ENCODE data around the gene SCAMP1. TPM values are rescaled to one million over a fixed set of nuclear protein-coding genes. Genes with fewer than 3 reads are reported as not detected.

SCAMP1 gene
- total RNA-seq, 2 donors from 2014 or later = 7.6 to 17.7 TPM

DNA sequence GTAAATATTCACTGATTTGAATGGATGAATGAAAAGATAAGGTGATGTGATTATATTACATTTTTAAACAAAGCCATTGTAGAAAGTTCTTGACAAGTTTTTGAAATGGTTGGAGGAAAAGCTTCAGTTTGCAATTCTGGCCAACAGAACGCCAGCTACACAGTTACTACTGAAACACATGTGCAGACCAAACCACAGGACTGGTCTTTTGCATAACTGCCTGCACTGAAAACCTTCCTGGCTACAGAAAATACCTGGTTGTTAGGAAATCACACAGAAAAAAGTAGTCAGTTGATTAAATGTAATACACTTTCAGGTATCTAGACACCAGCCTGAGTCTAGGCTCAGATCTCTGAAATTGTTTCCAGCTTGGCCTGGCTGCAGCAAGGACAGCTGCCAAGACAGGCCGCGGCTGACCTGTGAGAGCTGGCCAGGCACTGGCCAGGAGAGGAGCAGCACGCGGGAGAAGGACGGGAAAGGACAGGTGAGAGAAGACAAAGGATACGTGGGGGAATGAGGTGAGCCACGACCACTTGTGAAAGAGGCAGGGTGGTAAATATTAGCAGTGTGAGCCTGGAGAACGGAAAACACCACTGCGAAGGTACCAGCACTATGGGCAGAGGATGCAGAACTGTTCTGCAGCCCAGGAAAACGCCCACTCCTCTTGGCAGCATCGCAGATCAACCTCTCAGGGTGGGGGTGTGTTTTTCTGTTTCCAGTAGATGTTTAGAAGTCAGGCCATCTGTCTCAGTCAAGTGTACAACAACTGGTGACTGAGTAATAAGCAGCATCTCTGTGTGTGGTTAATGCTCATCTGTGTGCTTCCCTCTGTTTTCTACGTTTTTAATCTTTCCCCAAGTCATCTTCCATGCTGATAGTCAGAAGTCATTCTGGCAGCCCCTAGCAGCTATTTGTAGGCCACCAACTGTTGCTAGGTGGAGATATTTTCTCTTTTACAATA, 137.4 kb downstream of the SCAMP1 start:
- DNase-seq (ENCODE audit: low spot score in 2 of 2) (no peak), ATAC-seq (peak in 1 of 2 donors; percentile 47)
- Mint-ChIP-seq H3K36me3 (no peaks in the 10 kb centered on the region), H3K27ac (no peak overlapping the region), H3K9me3 (no peaks in the 10 kb centered on the region)

DNA sequence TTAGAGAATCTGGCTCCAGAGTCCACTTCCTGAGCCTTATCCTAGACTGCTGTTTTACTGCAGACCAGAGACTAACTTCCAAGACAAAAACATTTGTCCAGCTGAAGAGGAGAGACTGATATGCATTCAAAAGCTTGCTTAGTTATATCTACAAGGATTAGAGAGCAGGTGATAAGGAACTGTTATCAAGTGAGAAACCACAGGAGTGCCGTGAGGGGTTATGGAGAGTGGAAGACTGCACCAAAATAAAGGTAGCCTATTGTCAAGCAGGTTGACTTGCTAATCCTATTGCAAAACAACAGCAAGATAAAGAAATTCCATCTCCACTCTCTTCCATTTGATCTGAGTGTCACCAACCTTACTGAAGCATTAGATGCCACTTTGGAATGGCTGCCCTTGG, 139.1 kb downstream of the SCAMP1 start:
- Mint-ChIP-seq H3K36me3 (no peaks in the 10 kb centered on the region), H3K9me3 (no peaks in the 10 kb centered on the region), H3K27ac (no peak overlapping the region)
- no peak for ATAC-seq
- DNase-seq (ENCODE audit: low spot score in 2 of 2) = no peak

DNA sequence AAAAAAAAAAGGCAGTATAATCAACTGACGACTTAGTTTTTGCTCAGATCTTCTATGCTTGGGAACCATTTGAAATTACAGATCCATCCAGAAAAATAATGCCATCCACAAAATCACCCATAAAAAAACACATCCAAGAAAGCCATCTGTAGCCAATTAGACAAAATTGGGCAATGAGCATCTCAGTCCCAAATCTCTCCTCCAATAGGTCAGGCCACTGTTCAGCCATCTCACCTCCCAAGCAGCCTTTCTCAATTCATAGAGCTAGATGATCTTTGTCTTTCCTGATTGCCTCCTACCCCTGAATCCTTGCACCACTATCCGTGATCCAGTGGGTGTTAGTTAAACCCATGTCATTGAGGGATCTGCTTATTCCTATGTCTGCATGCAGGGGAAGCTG, 139.6 kb downstream of the SCAMP1 start:
- ATAC-seq (no peak), DNase-seq (ENCODE audit: low spot score in 2 of 2) (no peak)
- Mint-ChIP-seq H3K9me3 (no peaks in the 10 kb centered on the region), H3K36me3 (no peaks in the 10 kb centered on the region), H3K27ac (no peak overlapping the region)

DNA sequence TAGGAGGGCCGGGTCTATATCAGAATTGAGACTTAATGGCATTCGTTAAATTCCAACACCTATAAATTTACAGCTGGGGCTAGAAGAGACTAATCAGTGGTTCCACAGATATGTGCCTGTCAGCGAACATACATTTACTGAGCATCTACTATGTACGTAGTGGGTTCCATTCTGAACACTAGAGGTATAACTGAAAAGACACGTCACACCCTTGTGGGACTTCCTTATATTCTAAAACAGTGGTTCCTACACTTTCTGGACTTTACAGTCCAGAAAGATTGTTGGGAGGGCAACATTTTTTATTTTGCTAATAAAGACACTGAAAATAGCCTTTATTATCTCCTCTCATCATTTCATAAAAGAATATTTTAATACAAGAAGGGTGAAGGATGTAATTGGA, 140.5 kb downstream of the SCAMP1 start:
- DNase-seq (ENCODE audit: low spot score in 2 of 2) (no peak), ATAC-seq (no peak)
- no peaks in the 10 kb centered on the region for H3K36me3 Mint-ChIP-seq
- no peaks in the 10 kb centered on the region for H3K9me3 Mint-ChIP-seq
- no peak overlapping the region for H3K27ac Mint-ChIP-seq

DNA sequence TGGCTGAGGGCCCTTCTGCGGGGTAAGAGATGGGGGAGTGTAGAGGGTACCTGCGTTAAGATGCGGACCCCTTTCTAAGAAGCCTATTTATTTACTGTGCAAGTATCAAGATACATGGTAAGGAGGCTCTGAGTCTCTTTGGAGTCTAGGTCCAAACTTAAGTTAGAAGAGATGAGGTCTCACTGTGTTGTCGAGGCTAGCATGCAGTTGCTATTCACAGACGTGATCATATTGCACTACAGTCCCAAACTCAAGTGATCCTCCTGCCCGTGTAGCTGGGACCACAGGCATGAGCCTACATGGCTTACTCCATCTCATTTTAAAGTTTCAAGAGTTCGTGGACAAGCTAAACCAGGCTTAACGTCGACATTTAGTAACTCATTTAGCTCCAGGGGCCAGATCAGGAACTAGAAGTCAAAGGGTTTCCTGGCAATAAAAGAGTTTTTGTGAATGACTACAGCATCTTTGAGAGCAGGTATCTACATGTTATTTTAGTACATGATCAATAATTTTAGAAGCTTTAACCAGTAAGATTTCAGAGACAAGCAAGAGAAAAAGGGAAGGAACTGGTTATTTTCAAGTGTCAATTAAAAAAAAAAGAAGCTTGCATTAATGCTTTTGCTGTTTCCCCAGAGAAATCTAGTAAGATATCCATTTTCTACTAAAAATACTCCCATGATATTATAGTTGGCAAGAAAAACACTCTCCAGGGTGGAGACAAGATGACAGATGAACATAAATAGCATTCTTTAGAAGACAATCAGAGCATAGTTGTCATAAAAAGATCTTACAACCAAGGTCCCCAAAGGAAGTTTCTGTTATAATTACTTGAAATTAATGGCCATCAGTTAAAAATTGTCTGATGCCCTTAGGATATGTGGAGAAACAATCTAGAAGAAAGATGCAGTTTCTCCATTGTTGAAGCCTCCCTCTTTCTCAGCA, 141.3 kb downstream of the SCAMP1 start:
- H3K9me3 Mint-ChIP-seq = no peaks in the 10 kb centered on the region
- ATAC-seq (no peak), DNase-seq (ENCODE audit: low spot score in 2 of 2) (no peak)
- no peak overlapping the region for H3K27ac Mint-ChIP-seq
- no peaks in the 10 kb centered on the region for H3K36me3 Mint-ChIP-seq

DNA sequence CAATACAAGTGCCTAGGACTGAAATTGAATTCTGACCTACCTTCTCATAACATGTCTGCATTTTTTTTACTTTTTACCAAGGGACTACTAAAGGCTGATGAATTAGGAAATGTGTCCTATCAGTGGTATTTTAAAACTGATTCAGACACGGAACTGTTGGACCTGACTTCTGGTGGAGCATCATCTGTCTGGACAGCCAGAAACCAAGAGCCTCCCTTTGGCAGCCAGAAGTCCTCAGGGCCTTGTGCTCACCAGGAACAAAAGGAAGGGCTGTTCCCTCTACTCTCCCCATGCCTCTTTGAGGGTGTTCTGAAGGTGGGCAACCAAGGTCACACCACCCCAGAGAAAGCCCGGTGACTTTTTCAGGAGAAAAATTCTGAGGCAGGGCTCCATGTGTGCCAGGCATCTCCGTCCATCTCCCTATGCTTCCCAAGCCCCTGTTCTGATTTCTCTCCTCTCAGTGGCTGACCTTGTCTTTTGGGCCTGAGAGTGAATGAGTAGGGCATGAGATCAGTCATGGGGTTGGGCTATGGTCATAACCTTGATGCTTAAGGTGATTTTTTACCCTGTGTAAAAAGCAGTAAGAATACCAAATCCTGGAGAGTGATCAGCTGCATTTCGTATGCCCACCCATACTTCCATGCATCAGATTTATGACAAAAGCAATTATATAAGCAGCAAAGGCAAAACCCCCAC, 143.7 kb downstream of the SCAMP1 start:
- no peaks in the 10 kb centered on the region for H3K9me3 Mint-ChIP-seq

DNA sequence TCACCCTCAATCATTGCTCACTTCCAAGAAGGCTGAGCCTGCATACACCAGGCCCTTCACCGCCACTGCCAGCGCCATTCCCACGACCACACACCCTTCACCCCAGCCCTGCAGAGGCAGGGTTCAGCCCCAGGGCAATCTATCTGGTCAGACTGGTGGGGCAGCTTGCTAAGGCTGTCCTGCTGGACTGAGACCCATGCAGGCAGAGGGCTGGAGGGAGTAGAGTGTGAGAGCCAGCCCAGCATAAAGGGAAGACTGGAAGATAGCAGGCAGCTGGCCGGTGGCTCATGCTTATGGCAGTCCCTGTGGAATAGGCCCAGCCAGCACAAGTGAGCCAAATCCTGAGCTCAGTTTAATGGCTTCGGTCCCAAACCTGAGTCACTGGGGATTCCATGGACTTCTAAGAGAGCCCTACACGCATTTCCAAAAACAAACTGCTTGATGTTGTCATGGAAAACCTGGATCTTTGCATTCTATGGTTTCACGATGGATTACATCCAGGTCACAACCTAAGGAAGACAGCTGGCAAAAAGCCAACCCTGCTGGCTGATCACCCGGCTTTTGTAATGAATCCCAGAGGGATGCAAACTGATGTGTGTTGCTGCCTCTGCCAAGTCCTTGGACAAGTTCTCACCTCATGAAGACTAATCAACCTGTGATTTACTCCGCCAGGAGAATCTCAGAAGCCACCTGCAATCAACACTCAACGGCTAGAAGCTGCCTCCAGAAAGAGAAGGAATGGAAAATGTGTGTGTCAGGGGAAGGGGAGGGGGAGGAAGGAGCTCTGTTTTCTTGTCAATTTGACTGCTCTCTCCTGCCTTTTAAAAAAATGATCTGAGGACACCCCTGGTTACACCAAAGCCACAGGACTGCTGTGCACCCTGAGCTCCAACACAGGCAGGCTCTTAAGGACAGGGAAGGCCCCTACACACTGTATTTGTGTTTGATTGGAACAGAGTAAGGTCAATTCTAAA, 144.6 kb downstream of the SCAMP1 start:
- no peak for DNase-seq (ENCODE audit: low spot score in 2 of 2)

More for the DNA sequence above, 143.7 kb downstream of the SCAMP1 start:
- DNase-seq (ENCODE audit: low spot score in 2 of 2) (no peak), ATAC-seq (no peak)
- Mint-ChIP-seq H3K27ac (no peak overlapping the region), H3K36me3 (peaks cover 0 to 6% of the 10 kb centered on the region in 2 donors)

DNA sequence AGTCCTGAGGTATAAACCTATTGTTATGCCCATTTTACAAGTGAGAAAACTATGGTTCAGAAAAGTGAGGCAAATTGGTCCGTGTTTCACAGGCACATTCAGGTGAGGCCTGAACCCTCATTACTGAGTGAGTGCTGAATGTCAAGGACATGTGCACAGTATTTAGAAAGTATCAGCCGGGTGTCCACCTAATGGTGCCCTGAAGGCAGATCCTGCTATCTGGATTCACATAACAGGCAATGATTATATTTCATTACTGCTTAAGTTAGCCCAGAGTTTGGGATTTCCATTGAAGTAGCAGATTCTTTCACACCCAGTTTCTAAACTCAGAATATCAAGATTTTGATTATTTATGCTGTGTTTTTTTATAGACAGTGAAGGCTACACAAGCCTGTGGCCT, 145.4 kb downstream of the SCAMP1 start:
- no peak for ATAC-seq
- DNase-seq (ENCODE audit: low spot score in 2 of 2) = no peak
- Mint-ChIP-seq H3K36me3 (peaks cover 0 to 10% of the 10 kb centered on the region in 2 donors), H3K9me3 (no peaks in the 10 kb centered on the region), H3K27ac (no peak overlapping the region)

More for the DNA sequence above, 144.6 kb downstream of the SCAMP1 start:
- ATAC-seq = no peak
- Mint-ChIP-seq H3K9me3 (no peaks in the 10 kb centered on the region), H3K27ac (no peak overlapping the region), H3K36me3 (peaks cover 0 to 10% of the 10 kb centered on the region in 2 donors)

DNA sequence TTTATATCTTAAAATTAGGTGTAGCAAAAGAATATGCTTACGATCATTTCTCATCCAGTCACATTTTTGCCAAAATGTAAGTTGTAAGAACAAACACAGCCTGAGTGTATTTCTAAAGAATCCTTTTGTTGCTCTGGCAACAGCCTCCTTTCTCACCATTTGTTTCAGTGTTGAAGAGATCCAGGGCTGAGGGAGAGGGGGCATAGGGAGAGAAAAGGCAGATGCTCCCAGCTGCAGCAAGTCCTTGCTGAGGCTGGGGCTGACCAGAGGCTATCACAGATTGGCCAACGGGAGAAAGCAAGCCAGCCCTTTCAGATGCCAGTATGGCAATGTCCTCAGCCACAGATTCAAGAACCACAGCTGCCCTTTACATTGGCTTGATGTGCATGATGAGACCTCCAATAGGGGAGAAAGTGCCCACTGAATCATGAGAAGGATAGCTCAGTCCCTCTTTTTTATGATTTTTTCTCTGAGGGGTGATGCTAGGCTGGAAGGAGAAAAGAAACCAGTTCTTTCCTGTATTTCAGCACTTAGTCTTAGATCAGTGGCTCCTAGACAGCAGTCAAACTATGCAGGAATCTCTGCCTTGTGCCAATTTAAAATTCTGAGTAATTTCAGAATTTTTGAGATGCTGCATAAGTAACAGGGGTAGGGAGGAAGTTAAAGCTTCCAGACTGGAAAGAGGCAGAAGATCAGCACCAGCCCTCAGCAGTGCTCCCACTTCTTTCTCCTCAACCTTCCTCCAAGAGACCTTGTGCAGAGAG, 146.0 kb downstream of the SCAMP1 start:
- DNase-seq (ENCODE audit: low spot score in 2 of 2) (no peak), ATAC-seq (no peak)
- no peak overlapping the region for H3K27ac Mint-ChIP-seq
- H3K36me3 Mint-ChIP-seq = peaks cover 0 to 10% of the 10 kb centered on the region in 2 donors
- no peaks in the 10 kb centered on the region for H3K9me3 Mint-ChIP-seq

DNA sequence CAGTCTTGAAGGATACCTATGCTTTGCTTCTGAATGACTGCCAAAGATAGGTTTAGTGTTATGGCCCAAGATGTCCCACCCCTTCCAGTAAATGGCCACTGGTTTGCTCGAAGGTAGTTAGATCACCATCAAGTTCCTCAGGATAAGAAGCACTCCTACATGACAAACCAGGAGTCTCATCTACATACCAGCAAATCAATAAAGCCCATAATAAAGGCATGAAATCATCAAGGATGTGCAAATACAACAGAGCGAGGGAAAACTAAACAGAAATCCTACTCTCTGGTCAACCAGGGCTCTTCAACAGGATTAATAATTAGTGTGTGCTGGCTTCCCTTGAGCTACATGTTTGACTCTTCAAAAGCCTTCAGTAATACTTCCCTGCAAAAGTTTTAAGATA, 147.1 kb downstream of the SCAMP1 start:
- H3K36me3 Mint-ChIP-seq = peaks cover 0 to 10% of the 10 kb centered on the region in 2 donors
- no peaks in the 10 kb centered on the region for H3K9me3 Mint-ChIP-seq
- no peak overlapping the region for H3K27ac Mint-ChIP-seq
- no peak for DNase-seq (ENCODE audit: low spot score in 2 of 2)
- no peak for ATAC-seq

DNA sequence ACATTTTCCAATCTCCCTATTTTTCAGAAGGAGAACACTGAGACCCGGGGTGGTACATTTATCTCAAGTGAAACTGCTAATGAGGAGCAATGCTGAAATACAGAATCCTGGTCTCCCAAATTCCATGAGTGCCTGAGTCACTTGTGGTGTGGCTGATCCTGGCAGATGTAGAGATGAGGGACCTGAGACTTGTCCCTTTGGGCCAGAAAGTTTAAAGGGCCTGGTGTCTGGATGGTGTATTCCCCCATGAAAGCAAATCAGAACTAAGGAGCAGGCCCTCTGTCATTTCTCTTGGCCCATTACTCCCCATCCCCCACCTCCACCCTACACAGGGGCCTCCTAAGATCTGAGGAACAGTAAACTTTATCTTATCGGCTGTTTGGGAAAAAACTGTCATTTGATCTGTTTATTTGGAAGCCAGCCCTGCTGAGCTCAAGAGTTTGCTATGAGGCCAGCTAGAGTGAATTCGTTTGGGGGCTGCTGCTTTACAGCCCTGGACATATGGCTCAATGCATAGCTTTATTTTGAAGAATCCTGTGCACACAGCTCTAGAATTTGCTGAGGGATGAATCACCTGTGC, 147.9 kb downstream of the SCAMP1 start:
- no peak for ATAC-seq
- peaks cover 0 to 10% of the 10 kb centered on the region in 2 donors for H3K36me3 Mint-ChIP-seq
- H3K9me3 Mint-ChIP-seq = no peaks in the 10 kb centered on the region

DNA sequence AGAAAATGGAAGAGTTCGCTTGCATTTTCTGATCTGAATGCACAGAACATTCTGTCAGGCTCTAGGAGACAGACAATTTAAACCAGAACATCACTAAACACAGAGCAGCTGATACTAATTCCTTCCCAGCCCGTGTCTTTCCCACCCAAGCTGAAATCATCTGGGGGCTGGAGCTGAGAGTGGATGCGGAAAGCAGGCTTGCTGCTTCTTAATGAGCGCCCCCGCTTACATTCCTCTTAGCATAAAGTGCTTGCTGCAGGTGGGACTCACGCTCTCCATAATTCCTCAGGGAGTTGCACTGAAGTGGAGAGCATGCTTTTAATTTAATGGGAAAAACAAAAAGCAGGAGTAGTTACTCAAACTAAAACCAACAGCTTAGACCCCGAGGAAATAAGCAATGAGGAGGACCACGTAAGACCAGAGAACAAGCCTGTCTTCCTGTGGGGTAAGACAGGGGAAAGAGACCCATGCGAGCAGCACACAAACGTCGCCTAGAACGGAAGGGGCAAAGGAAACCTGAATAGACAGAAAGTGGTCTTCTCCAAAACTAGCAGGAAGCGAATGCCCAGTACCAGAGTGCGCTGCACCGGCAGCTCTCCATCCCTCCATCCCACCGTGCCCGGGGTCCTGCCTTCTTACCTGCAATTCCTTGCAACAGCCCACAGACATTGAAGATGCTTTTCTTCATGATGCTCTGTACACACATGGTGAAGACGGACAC, 148.9 kb downstream of the SCAMP1 start:
- ATAC-seq (peak in 1 of 2 donors; percentile 12), DNase-seq (ENCODE audit: low spot score in 2 of 2) (no peak)
- H3K36me3 Mint-ChIP-seq = peaks cover 0 to 10% of the 10 kb centered on the region in 2 donors
- H3K9me3 Mint-ChIP-seq = no peaks in the 10 kb centered on the region
- no peak overlapping the region for H3K27ac Mint-ChIP-seq

More for the DNA sequence above, 147.9 kb downstream of the SCAMP1 start:
- no peak for DNase-seq (ENCODE audit: low spot score in 2 of 2)
- no peak overlapping the region for H3K27ac Mint-ChIP-seq

DNA sequence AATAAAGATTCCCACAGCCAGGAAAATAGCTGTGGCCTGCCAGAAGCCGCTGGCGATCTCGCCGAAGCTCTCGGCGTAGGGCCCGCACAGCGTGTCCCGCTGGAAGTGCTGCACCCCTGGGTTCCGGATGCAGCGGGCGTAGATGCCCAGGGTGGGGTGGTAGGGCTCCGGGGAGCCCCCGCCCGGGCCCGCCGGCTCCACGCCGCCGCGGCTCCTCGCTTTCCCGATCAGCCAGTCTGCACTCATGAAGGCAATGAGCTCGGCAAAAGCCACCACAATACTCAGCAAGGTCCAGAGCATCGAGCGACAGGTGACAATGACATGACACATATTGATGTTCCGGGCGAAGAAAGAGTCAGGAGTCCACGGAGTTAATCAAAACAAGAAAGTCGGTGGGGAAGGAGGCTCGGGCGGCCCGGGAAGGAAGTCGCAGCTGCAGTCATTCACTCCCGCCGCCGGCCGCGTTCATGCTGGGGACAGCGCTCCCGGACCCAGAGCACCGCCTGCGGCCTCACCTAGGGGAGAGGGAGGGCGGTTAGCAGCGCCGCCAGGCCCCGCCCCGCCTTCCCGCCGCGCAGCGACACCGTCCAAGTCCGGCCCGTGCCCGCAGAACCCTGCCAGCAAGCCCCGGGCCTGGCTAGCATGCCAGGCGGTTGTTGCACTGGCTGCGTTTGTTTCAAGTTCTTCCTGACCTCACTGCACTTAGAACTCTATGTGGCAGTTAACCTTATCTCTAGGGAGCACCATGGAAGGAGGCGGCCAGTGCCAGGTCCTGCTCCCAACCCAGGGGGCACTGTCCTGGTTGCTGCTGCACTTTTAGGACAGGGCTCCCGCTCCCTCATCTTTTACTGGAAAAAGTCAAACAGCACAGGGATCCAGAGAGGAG, 149.7 kb downstream of the SCAMP1 start:
- H3K9me3 Mint-ChIP-seq = no peaks in the 10 kb centered on the region
- DNase-seq (ENCODE audit: low spot score in 2 of 2) = peak; percentile 44 to 59
- H3K36me3 Mint-ChIP-seq = peaks cover 0 to 10% of the 10 kb centered on the region in 2 donors
- peak; percentile 77 to 86 for ATAC-seq
- H3K27ac Mint-ChIP-seq = no peak overlapping the region
